ENCODE measurements around the gene RASA3. TPM values are rescaled to one million over a fixed set of nuclear protein-coding genes. Genes with fewer than 3 reads are reported as not detected.

Gene RASA3
- polyA plus RNA-seq, 1 donor from 2014 or later = 8.5 TPM

DNA sequence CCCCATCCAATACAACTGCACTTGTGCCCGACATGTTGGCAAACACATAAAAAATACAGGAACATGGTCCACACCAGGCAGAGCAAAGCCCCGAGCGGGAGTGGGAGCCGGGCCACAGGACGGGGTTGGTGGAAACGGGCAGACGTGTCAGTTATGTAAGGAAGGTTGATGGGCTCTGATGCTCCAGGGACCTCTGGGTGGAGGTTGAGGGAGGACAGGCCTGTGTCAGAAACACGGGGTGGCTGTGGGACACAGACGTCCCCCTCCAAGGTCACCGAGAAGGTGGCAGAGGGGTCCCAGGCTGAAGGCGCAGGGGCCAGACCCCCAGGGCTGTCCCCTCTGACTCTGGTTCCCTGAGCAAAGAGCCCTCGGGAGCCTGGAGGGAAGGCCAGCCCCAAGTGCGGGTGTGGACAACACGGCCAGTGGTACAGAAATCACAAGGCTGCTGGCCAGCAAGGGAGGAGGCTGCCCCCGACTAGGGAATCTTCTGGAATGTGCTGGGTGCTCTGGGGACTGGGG lies 127.2 kb downstream of the RASA3 start:
- Histone ChIP-seq H3K9ac (ENCODE audit: low read length) (no peak overlapping the region), H3K36me3 (ENCODE audit: insufficient read depth, low read length) (no peaks in the 10 kb centered on the region), H3K9me2 (ENCODE audit: insufficient read depth, low read length) (no peaks in the 10 kb centered on the region), H3K4me2 (ENCODE audit: low read length) (no peak overlapping the region), H3F3A (ENCODE audit: insufficient read depth, low read length, poor library complexity, severe bottlenecking) (no peaks in the 10 kb centered on the region), H3K9me3 (ENCODE audit: low read length) (no peaks in the 10 kb centered on the region), H3K4me3 (ENCODE audit: low read length) (no peak overlapping the region), H3K27me3 (ENCODE audit: insufficient read depth, low read depth, low read length) (no peaks in the 10 kb centered on the region), H3K27ac (ENCODE audit: low read length) (no peak overlapping the region), H2AFZ (ENCODE audit: low read depth, low read length) (no peak overlapping the region), H3K79me2 (replicated peaks; ENCODE audit: insufficient read depth, low read length) (no peaks in the 10 kb centered on the region), H4K20me1 (ENCODE audit: insufficient read depth) (no peaks in the 10 kb centered on the region)
- TF ChIP-seq TAF1 (IDR thresholded peaks at IDR 0.05; ENCODE audit: low read depth) (no peak), MXI1 (conservative IDR thresholded peaks at IDR 0.05; ENCODE audit: poor library complexity, severe bottlenecking) (no peak), SMC3 (conservative IDR thresholded peaks at IDR 0.05; ENCODE audit: poor library complexity) (no peak), EZH2 (IDR thresholded peaks at IDR 0.05; ENCODE audit: borderline replicate concordance, insufficient read depth, low read length, poor library complexity, severe bottlenecking) (no peak), POLR2AphosphoS5 (IDR thresholded peaks at IDR 0.05) (no peak), RAD21 (conservative IDR thresholded peaks at IDR 0.05) (no peak), EP300 (conservative IDR thresholded peaks at IDR 0.05; ENCODE audit: poor library complexity, severe bottlenecking) (no peak)
- TF ChIP-seq, protein P1, sequence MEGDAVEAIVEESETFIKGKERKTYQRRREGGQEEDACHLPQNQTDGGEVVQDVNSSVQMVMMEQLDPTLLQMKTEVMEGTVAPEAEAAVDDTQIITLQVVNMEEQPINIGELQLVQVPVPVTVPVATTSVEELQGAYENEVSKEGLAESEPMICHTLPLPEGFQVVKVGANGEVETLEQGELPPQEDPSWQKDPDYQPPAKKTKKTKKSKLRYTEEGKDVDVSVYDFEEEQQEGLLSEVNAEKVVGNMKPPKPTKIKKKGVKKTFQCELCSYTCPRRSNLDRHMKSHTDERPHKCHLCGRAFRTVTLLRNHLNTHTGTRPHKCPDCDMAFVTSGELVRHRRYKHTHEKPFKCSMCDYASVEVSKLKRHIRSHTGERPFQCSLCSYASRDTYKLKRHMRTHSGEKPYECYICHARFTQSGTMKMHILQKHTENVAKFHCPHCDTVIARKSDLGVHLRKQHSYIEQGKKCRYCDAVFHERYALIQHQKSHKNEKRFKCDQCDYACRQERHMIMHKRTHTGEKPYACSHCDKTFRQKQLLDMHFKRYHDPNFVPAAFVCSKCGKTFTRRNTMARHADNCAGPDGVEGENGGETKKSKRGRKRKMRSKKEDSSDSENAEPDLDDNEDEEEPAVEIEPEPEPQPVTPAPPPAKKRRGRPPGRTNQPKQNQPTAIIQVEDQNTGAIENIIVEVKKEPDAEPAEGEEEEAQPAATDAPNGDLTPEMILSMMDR (IDR thresholded peaks at IDR 0.05; ENCODE audit: poor library complexity, severe bottlenecking) = no peak
- TF ChIP-seq, protein P2, sequence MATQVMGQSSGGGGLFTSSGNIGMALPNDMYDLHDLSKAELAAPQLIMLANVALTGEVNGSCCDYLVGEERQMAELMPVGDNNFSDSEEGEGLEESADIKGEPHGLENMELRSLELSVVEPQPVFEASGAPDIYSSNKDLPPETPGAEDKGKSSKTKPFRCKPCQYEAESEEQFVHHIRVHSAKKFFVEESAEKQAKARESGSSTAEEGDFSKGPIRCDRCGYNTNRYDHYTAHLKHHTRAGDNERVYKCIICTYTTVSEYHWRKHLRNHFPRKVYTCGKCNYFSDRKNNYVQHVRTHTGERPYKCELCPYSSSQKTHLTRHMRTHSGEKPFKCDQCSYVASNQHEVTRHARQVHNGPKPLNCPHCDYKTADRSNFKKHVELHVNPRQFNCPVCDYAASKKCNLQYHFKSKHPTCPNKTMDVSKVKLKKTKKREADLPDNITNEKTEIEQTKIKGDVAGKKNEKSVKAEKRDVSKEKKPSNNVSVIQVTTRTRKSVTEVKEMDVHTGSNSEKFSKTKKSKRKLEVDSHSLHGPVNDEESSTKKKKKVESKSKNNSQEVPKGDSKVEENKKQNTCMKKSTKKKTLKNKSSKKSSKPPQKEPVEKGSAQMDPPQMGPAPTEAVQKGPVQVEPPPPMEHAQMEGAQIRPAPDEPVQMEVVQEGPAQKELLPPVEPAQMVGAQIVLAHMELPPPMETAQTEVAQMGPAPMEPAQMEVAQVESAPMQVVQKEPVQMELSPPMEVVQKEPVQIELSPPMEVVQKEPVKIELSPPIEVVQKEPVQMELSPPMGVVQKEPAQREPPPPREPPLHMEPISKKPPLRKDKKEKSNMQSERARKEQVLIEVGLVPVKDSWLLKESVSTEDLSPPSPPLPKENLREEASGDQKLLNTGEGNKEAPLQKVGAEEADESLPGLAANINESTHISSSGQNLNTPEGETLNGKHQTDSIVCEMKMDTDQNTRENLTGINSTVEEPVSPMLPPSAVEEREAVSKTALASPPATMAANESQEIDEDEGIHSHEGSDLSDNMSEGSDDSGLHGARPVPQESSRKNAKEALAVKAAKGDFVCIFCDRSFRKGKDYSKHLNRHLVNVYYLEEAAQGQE (IDR thresholded peaks at IDR 0.05; ENCODE audit: borderline replicate concordance) = no peak

DNA sequence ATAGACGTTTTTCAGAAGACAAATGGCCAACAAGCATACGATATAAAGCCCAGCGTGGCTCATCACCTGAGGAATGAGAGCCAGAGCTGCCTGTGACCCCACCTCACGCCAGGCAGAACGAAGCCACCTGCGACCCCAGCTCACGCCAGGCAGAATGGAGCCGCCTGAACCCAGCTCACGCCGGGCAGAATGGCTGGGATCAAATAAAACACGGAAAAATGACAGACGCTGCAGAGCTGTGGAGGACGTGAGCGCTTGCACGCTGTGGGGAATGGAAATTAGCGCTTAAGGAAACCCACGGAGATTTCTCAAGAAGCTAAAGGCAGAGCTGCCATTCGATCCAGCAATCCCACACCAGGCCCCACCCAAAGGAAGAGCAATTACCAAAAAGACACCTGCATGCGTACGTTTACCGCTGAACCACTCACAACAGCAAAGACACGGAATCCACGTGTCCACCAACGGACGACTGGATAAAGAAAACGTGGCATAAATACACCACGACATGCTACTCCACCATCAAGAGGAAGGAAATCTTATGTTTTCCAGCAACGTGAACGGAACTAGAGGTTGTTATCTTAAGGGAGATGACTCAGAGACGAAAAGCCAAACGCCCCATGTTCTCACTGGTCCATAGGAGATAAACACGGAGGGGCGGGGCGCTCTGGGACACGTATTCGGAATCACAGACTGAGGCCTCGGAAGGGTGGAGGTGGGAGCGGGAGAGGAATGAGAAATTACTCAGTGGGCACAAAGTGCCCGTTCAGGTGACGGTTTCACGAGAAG lies 127.8 kb downstream of the RASA3 start:
- Histone ChIP-seq H3K4me3 (ENCODE audit: low read length) (no peak overlapping the region), H4K20me1 (ENCODE audit: insufficient read depth) (no peaks in the 10 kb centered on the region), H3K4me2 (ENCODE audit: low read length) (no peak overlapping the region), H3F3A (ENCODE audit: insufficient read depth, low read length, poor library complexity, severe bottlenecking) (no peaks in the 10 kb centered on the region), H3K9ac (ENCODE audit: low read length) (no peak overlapping the region), H3K27ac (ENCODE audit: low read length) (no peak overlapping the region), H2AFZ (ENCODE audit: low read depth, low read length) (no peak overlapping the region), H3K9me3 (ENCODE audit: low read length) (no peaks in the 10 kb centered on the region), H3K9me2 (ENCODE audit: insufficient read depth, low read length) (no peaks in the 10 kb centered on the region), H3K27me3 (ENCODE audit: insufficient read depth, low read depth, low read length) (no peaks in the 10 kb centered on the region), H3K36me3 (ENCODE audit: insufficient read depth, low read length) (no peaks in the 10 kb centered on the region), H3K79me2 (replicated peaks; ENCODE audit: insufficient read depth, low read length) (no peaks in the 10 kb centered on the region)
- TF ChIP-seq EP300 (conservative IDR thresholded peaks at IDR 0.05; ENCODE audit: poor library complexity, severe bottlenecking) (no peak), MXI1 (conservative IDR thresholded peaks at IDR 0.05; ENCODE audit: poor library complexity, severe bottlenecking) (no peak), RAD21 (conservative IDR thresholded peaks at IDR 0.05) (no peak)
- TF ChIP-seq, protein P1 (IDR thresholded peaks at IDR 0.05; ENCODE audit: poor library complexity, severe bottlenecking) = no peak
- TF ChIP-seq, protein P2 (IDR thresholded peaks at IDR 0.05; ENCODE audit: borderline replicate concordance) = no peak
